HG02623 (cell line): ENCODE data around the gene CFAP53.

Source experiments
- ATAC-seq: cut with Tn5 transposase; IDR thresholded peaks from one replicate; pipeline ENCODE4 v1.9.1; 2021; ENCODE audit warnings: moderate library complexity; ENCODE audit not compliant: unreplicated experiment

CFAP53 gene

GRCh38 chr18:50195689-50196088 lies 70.6 kb downstream of the CFAP53 start:
- ATAC-seq: no peak

DNA sequence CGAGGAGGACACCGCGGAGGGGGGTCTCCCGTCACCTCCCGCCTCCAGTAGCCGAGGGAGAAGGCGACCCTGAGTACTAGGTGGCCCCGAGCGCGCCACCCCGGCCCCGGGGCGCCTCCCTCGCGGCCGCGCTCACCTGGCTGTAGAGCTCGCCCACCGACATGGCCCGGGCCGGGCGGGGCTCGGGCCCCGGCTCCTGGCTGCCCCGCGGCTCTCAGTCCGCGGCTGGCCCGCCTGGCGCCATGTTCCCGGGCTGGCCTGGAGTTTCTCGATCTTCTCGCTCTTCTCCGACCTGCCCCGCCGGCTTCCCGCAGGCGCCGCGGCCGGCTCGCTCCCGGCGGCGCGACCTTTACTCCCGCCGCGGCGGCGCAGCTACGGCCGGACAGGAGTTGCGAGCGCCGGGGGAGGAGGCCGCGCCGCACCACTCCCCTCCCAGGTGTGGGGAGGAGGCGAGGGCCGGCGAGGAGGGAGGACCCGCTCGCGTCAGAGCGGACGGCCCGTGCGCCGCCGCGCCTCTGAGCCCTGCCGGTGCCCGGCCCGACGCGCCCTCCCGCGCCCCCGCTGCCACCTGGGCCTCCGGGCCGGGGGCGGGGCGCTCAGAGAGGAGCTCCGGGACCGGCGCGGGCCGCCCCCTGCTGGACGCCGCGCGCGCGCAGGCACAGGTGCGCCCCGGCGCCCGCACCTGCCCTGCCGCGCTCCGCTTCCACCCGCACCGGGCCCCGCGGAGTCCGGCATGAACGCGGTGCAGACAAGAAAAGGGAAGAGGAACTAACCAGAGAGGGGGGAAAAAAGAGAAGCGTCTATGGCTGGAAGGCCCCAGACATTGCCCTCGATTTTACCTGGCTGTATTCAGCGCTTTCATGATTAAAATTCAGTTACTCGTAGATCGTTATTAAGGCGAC lies 71.4 kb downstream of the CFAP53 start, which contains the start of gene MYO5B:
Gene MYO5B, minus strand, starts transcription at position 517 of the 902 bp plus-strand sequence. Its CDS starts 354 bp downstream, at position 163.
- peak; percentile 65 for ATAC-seq

- ATAC-seq: no peak
Measured at GRCh38 chr18:50193796-50194630, 72.3 kb downstream of the CFAP53 start.

DNA sequence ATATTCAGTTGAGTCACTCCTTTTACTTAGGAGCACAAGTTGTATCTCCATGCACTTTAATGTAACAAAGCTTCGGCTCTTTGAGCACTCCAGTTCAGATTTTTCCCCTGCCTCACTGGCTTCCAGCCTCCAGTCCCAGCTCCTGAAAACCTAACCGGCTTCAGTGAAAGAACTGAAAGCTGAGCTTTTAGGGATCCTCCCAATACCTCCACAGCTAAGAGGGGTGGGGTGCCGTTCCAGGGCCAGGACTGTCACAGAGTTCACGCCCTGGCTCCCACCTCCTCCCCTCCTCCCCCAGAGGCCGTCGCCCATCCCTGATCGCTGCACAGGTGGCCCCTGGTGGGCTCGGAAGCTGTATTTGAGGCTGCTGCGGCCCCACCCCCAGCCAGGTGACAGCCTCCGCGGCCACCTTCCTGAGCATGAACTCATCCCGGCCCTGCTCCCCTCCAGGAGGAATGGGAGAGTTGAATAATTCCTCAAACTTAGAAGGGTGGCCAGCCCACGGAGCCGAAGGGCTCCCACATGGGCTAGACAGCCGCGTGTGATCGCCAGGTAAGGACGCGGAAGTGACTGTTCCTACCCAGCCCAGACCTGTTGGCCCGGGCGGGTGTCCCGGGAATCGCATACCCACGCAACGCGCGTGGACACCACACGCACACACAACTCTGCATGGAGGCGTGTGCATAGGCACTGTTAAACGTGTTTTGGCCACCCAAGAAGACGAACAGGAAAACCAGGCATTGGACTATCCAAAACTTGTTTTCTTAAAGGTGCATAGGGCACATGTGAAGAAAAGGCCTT lies 73.1 kb downstream of the CFAP53 start:
- no peak for ATAC-seq

DNA sequence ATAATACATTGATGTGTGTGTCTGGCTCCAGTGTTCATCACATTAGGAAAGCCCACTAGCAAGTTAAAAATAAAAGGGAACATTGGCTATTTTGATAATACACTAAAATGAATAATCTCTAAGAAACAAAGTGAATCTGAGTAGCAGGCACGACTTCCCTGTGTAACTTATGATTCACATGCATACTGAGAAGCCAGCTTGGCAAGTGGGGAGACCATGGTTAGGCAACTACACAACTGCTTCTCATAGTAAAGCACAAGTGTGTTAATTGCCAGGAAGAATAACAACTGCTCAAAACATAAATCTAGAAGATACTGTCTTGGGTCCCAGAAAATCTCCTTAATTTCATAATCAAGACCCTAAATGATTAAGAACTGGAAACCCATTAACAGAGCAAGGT lies 75.4 kb downstream of the CFAP53 start:
- no peak for ATAC-seq

DNA sequence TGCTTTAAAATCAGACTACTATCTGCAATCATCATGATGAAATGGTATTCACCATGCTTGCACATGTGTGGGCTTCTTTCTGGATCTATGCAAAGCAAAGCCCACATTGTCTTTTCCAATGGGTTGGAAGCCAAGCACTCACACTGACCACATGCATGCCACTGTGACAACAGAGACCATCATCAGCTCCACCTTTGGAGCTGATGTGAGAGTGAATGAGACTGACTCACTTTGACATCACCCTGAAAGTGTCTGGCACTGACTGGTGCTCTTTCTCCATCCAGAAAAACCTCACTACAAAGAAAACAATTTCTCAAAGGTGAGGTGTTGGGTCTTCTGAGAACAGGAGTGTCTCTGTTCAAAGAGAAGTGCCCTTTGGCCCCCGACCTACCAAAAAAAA lies 76.1 kb downstream of the CFAP53 start:
- ATAC-seq: no peak

DNA sequence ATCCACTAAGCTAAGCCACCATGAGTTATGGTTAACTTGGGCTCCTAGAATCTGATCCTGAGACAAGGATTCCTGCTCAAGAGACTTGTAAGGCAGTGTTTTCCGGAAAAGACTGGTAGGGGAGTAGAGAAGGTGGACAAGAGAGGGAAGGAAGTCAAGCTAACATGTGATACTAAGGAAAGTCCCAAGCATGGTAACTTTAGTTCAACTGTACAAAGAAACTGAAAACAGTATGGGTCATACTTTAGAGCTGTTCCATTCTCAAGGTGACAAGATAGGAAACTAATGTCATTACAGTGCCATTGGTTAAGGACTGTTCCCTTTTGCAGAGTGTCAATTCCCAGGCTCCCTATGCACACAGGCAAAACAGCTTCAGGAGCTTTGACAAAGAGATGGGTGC lies 77.1 kb downstream of the CFAP53 start:
- ATAC-seq: peak; percentile 70

DNA sequence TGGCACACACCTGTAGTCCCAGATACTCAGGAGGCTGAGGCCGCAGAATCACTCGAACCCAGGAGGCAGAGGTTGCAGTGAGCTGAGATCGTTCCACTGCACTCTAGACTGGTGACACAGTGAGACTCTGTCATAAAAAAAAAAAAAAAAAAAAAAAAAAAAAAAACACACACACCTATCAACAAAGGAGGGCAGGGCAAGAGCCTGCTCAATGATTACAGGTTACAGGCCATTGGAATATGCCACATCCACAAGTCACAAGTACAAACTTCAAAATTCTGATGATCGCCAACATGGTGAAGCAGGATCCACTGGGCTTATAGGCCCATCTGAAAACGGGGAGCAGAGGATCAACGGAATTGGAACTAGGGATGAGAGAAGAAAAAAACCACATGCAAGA lies 77.6 kb downstream of the CFAP53 start:
- ATAC-seq: no peak

- no peak for ATAC-seq
Measured at GRCh38 chr18:50187659-50188058, 78.6 kb downstream of the CFAP53 start.

GRCh38 chr18:50186385-50186784 lies 79.9 kb downstream of the CFAP53 start:
- ATAC-seq: no peak

- ATAC-seq: no peak
Measured at GRCh38 chr18:50183556-50183955, 82.7 kb downstream of the CFAP53 start.

DNA sequence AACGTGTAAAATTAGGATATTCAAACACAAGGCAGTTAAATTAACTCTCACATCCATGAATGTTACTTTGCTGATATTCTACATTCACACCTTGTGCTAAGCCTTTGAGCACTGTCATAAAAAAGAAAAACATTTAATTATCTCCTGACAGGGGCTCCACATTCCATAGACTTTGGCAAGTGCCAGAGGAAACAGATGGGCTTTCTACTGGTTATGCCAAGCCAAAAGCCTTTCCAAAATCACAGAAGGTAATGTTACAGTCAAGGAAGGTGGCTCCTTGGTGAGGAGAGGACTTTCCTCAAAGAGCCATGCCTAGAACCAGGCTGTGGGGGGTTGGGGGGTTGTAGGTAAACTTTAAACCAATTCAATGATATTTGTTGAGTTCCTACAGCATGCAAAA lies 83.8 kb downstream of the CFAP53 start:
- ATAC-seq: no peak

- no peak for ATAC-seq
Measured at GRCh38 chr18:50181590-50181989, 84.7 kb downstream of the CFAP53 start.

DNA sequence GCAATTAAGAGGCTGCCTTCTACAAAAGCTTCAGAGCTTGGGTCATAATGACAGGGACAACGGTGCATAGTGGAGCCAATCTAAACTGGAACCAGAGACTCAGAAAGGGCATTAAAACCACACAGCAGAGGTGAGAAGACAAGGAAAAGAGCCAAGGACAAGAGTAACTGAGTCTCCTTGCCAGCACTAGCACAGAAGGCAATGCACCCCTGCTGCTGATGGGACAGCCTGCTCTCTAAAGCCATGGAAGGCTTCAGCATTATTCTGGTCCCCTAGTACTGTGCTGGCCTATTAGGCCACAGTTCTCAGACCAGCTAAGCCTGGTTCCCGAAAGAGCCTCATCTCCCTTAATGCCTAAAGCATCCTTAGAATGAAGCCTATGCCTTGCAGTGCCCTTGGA lies 86.8 kb downstream of the CFAP53 start:
- no peak for ATAC-seq

GRCh38 chr18:50177294-50177992 lies 88.9 kb downstream of the CFAP53 start:
- no peak for ATAC-seq
